HG03521 (cell line): ENCODE data around the gene CLIC4.
"Not testable (repeated sequence)": the region's sequence is repeated elsewhere in the genome, so short reads cannot be mapped to it uniquely, and the experiment has no call there.

Source experiments
- ATAC-seq: cut with Tn5 transposase; IDR thresholded peaks from one replicate; pipeline ENCODE4 v1.9.1; 2021; ENCODE audit warnings: mild to moderate bottlenecking, moderate library complexity; ENCODE audit not compliant: unreplicated experiment

Gene CLIC4

GRCh38 chr1:24717887-24718650, 27.2 kb upstream of the CLIC4 start:
- ATAC-seq = no peak

DNA sequence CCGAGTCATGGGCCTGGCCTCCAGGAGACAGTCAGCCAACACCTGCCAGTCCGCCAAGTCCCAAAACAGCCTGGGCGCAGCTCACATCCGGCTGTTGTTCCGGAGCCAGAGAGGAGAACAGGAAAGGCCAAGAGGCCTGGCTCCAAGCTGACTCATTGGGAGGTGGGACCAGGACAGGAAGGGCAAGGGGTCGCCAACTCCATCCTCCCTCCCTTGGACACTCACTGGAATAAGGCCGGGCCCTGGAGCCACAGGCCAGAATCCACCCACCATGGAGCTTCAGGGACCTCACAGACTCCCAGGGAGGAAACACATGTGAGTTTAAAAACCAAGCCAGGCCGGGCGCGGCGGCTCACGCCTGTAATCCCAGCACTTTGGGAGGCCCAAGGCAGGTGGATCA, 25.1 kb upstream of the CLIC4 start:
- ATAC-seq = no peak

GRCh38 chr1:24721533-24721932, 23.7 kb upstream of the CLIC4 start:
- no peak for ATAC-seq

- ATAC-seq = not testable (repeated sequence)
Observed at GRCh38 chr1:24722073-24723035, 22.9 kb upstream of the CLIC4 start.

DNA sequence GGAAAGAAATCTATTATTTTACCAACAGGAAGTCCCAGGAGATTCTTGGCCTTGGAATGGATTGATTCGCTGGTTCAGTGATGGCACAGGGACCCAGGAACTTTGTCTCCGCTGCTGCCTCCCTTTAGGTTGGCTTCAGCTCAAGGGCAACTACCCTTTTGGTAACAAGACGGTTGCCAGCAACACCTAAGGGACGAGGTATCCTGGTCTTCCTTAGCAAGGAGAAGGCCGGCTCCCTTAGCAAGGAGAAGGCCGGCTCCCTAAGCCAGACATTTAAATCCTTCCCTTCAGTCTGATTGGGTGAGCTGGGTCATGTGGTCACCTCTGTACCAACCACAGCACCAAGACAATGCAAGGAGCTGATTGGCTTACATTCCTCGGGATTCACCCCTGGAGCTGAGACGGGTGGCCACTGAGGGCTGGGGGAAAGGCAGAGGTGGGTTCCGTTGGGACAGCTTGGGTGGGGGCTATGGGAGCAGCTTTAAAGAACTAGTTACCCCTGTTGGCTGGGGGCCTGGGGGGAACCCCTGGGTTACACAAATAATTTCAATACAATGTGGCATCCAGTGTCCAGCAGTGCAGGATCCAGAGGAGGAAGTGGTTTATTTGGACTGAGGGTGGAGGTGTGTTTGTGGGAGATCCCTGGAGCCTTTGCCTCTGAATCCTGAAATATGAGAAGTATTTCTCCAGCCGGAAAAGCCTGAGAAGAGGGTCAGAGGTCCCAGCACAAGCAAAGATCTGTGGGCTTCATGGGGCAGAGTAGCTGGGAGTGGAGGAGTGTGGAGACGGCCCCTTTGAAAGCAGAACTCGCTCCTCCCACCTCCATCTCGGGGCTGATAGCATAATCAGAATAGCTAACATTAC, 20.7 kb upstream of the CLIC4 start:
- no peak for ATAC-seq

- ATAC-seq = no peak
Observed at GRCh38 chr1:24725209-24725651, 20.0 kb upstream of the CLIC4 start.

- no peak for ATAC-seq
Observed at GRCh38 chr1:24726741-24727140, 18.5 kb upstream of the CLIC4 start.

DNA sequence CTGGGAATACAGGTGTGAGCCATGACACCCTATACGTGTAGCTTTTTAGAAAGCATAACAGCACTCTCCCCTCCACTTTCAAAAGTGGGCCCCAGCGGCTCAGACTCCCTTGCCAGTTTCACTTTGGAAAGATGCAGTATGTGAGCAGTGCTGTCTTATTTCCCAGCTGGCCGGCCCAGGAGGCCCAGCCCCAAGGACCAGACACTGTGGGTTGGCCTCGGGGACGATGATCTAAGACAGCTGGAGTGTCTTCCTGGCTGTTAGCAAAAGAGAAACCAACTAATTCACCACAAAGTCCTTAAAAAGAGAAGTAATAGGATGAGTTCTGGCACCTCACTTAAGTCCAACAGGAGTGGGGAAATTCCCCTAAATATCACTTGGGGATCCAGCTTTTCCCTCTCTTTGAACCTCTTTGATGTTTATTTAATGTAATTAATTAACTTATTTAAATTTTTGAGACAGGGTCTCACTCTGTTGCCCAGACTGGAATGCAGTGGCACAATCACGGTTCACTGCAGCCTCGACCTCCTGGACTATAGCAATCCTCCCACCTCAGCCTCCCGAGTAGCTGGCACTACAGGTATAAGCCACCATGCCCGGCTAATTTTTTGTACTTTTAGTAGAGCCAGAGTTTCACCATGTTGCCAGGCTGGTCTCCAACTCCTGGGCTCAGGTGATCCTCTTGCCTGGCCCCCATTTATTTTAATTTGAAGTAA, 17.6 kb upstream of the CLIC4 start:
- ATAC-seq = no peak

GRCh38 chr1:24728982-24729381, 16.3 kb upstream of the CLIC4 start:
- ATAC-seq = no peak

GRCh38 chr1:24732186-24732885, 12.9 kb upstream of the CLIC4 start:
- ATAC-seq = no peak

GRCh38 chr1:24733342-24733741, 11.9 kb upstream of the CLIC4 start:
- not testable (repeated sequence) for ATAC-seq

- no peak for ATAC-seq
Observed at GRCh38 chr1:24735156-24735508, 10.1 kb upstream of the CLIC4 start.

DNA sequence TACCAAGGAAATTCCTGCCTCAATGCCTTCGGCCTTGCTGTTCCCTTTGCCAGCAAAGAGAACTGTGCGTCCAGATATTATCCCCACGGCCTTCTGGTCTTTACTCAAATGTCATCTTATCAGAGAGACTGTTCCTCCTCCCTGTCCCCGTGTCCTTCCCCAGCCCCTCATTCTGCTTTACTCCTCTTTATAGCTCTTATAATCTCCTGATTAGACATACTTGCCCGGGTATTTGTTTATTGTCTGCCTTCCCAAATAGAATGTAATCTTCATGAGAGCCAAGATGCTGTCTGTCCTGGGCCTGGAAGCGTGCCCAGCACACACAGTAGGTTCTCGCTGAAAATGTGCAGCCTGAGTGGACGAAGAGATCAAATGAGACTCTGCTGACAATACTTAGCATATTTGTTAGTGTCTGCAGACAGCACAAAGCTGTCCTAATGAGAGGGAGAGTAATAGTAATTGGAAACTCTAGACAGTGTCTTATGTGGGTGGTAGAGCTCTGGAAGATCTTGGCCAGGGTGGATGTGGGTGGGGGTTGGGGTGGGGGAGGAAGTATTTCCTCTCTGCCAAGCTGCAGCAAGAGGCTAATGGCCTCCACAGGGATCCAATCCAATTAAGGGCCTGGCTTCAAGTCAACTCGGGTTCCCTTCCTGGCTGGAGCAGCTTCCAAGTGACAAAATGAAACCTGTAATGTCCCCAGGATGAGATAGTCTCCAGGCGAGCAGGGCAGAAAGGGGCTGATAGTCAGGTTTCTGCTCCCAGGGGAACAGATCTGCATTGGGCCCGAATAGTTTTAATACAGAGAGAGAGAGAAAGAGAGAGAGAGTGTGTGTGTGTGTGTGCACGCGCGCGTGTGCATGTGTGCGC, 9.5 kb upstream of the CLIC4 start:
- no peak for ATAC-seq

GRCh38 chr1:24737368-24738117, 7.7 kb upstream of the CLIC4 start:
- ATAC-seq = no peak

- ATAC-seq = no peak
Observed at GRCh38 chr1:24739241-24739640, 6.0 kb upstream of the CLIC4 start.

GRCh38 chr1:24742090-24742938, 2.9 kb upstream of the CLIC4 start:
- no peak for ATAC-seq
